Endothelial cell (in vitro differentiated cells): ENCODE results near the gene TRAF3IP3. TPM values are rescaled to one million over a fixed set of nuclear protein-coding genes. Genes with fewer than 3 reads are reported as not detected.

ENCODE experiments used
- DNase-seq: peaks from one replicate; pipeline ENCODE4 v3.0.0; 2021; ENCODE audit warnings: low spot score
- H3K27ac Mint-ChIP-seq: one replicate; pipeline ENCODE4 v1.8.0; 2021; ENCODE audit warnings: mixed read lengths, inconsistent platforms; ENCODE audit not compliant: unreplicated experiment
- H3K27me3 Mint-ChIP-seq: one replicate; pipeline ENCODE4 v1.8.0; 2021; ENCODE audit warnings: mild to moderate bottlenecking, moderate library complexity, mixed read lengths, inconsistent platforms; ENCODE audit not compliant: unreplicated experiment
- H3K36me3 Mint-ChIP-seq: one replicate; pipeline ENCODE4 v1.8.0; 2021; ENCODE audit warnings: mild to moderate bottlenecking, low read depth, mixed read lengths, inconsistent platforms; ENCODE audit not compliant: unreplicated experiment
- H3K4me1 Mint-ChIP-seq: one replicate; pipeline ENCODE4 v1.8.0; 2021; ENCODE audit warnings: mild to moderate bottlenecking, mixed read lengths, inconsistent platforms; ENCODE audit not compliant: unreplicated experiment
- H3K4me3 Mint-ChIP-seq: one replicate; pipeline ENCODE4 v1.8.0; 2021; ENCODE audit warnings: mild to moderate bottlenecking, mixed read lengths, inconsistent platforms; ENCODE audit not compliant: unreplicated experiment
- H3K9me3 Mint-ChIP-seq: one replicate; pipeline ENCODE4 v1.8.0; 2021; ENCODE audit warnings: mixed read lengths, inconsistent platforms; ENCODE audit not compliant: unreplicated experiment
- CTCF ChIP-seq: fragments of 200-600 bp; sonication (generic); IDR thresholded peaks from one replicate; pipeline ENCODE4 v1.5.0; 2021; ENCODE audit warnings: antibody characterized with exemption; ENCODE audit not compliant: unreplicated experiment
- total RNA-seq: library from RNA; stranded (reverse); fragmentation: NEBNext Ultra II Directional; extraction: Animal tissue kit (Norgen Biotek cat#: 25700); gene quantifications from one replicate; pipeline ENCODE4 v1.2.1, GENCODE V29; 2021; ENCODE audit not compliant: unreplicated experiment

Gene TRAF3IP3
- total RNA-seq, 1 donor from 2014 or later: not detected

- Mint-ChIP-seq H3K4me1 (peaks cover 11% of the 10 kb centered on the region), H3K4me3 (no peak overlapping the region), H3K27me3 (peaks cover under 1% of the 10 kb centered on the region), H3K36me3 (no peaks in the 10 kb centered on the region), H3K27ac (no peak overlapping the region), H3K9me3 (no peaks in the 10 kb centered on the region)
- DNase-seq: no peak
- no peak for TF ChIP-seq CTCF
Measured at GRCh38 chr1:209748620-209749019, 7.2 kb upstream of the TRAF3IP3 start.

- no peaks in the 10 kb centered on the region for H3K36me3 Mint-ChIP-seq
- no peak overlapping the region for H3K4me3 Mint-ChIP-seq
- no peak for TF ChIP-seq CTCF
- DNase-seq: no peak
- H3K4me1 Mint-ChIP-seq: peaks cover 11% of the 10 kb centered on the region
- no peaks in the 10 kb centered on the region for H3K27me3 Mint-ChIP-seq
- no peak overlapping the region for H3K27ac Mint-ChIP-seq
- H3K9me3 Mint-ChIP-seq: no peaks in the 10 kb centered on the region
Measured at GRCh38 chr1:209749205-209749604, 6.6 kb upstream of the TRAF3IP3 start.

DNA sequence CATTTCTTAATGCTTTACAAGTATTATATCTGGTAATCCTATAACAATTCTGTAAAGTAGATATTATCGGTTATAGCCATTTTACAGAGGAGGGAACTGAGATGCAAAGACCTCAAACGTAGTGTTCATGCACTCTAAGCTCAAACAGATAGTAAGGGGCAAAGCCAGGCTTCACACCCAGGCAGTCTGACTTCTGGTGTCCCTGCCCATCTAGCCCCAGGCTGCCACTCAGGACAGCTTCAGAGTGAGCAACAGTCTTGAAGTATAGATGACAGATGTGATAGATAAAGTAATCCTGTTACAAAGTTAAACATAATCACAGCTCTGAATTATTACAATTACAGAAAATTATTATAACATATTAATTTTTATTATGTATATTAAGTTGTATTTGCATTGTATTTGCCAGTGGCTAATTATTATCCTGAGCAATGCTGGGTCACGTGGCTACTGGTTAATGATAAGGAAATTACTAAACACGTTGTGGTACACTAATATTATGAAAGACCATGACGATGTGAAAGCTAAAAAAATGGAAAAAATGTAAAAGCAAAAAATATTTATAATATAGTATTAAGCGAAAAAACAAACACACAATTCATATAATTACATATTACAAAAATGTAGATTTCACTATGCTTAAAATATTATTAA is 6.1 kb upstream of the TRAF3IP3 start:
- no peaks in the 10 kb centered on the region for H3K36me3 Mint-ChIP-seq
- no peak for DNase-seq
- no peak overlapping the region for H3K4me3 Mint-ChIP-seq
- no peak for TF ChIP-seq CTCF
- no peak overlapping the region for H3K27ac Mint-ChIP-seq
- H3K9me3 Mint-ChIP-seq: no peaks in the 10 kb centered on the region
- H3K4me1 Mint-ChIP-seq: peaks cover 11% of the 10 kb centered on the region
- no peaks in the 10 kb centered on the region for H3K27me3 Mint-ChIP-seq

DNA sequence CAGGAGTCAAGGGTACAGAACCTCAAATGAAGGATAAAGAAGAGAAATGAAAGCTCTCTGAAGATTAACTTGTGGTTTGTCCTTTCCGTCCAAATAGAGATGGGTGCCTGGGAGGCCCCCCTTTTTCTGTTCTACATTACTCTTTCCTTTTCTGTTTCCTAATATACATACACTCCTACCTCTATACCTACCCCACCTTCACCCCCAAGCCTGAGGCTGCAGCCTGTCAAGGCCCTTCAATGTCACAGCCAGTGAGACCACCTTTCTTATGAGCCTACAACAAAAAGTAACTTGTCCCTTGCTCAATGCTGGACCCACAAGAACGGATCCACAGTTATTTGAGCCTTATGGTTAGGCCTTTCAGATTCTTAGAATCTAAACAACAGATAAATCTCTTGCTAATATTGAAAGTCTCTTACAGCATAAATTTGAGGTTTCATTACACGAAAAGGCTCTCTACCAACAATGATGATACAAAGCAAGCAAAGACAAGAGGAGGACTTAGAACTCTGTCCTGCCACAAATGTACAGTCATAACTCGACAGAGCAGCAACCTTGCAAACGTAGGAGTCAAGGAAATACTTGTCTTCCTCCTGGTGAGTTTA is 4.1 kb upstream of the TRAF3IP3 start:
- Mint-ChIP-seq H3K4me3 (no peak overlapping the region), H3K9me3 (no peaks in the 10 kb centered on the region), H3K27me3 (peaks cover 10% of the 10 kb centered on the region), H3K4me1 (peaks cover 24% of the 10 kb centered on the region), H3K36me3 (no peaks in the 10 kb centered on the region), H3K27ac (no peak overlapping the region)
- DNase-seq: no peak
- TF ChIP-seq CTCF: no peak

GRCh38 chr1:209752890-209753289 is 3.0 kb upstream of the TRAF3IP3 start:
- no peak for TF ChIP-seq CTCF
- Mint-ChIP-seq H3K9me3 (no peaks in the 10 kb centered on the region), H3K27me3 (peaks cover 10% of the 10 kb centered on the region), H3K4me1 (peaks cover 19% of the 10 kb centered on the region), H3K27ac (no peak overlapping the region), H3K4me3 (no peak overlapping the region), H3K36me3 (no peaks in the 10 kb centered on the region)
- no peak for DNase-seq
